Measurements from ENCODE around the gene OR8B4. TPM values are rescaled to one million over a fixed set of nuclear protein-coding genes. Genes with fewer than 3 reads are reported as not detected.
"Not testable (repeated sequence)": the region's sequence is repeated elsewhere in the genome, so short reads cannot be mapped to it uniquely, and the experiment has no call there.

Gene OR8B4
- total RNA-seq, 1 donor from 2014 or later: not detected

- DNase-seq (ENCODE audit: low read depth, low spot score): no peak
- Mint-ChIP-seq H3K4me3 (no peak overlapping the region), H3K27ac (ENCODE audit: unreplicated experiment) (no peak overlapping the region), H3K4me1 (no peaks in the 10 kb centered on the region), H3K9me3 (no peaks in the 10 kb centered on the region), H3K27me3 (ENCODE audit: low read depth) (no peaks in the 10 kb centered on the region), H3K36me3 (ENCODE audit: low read depth) (no peaks in the 10 kb centered on the region)
- TF ChIP-seq CTCF (conservative IDR thresholded peaks at IDR 0.05): no peak
Observed at GRCh38 chr11:124394408-124394807, 30.3 kb downstream of the OR8B4 start.

GRCh38 chr11:124384399-124384798 lies 40.3 kb downstream of the OR8B4 start, which contains the start of gene OR8B2:
OR8B2 (minus strand) TSS chr11:124384499; CDS start chr11:124383343, 1,156 bp downstream.
- H3K4me3 Mint-ChIP-seq: no peak within 1 kb of the TSS
- H3K27me3 Mint-ChIP-seq (ENCODE audit: low read depth): no peaks in the 10 kb centered on the region
- no peak within 1 kb of the TSS for H3K27ac Mint-ChIP-seq (ENCODE audit: unreplicated experiment)
- H3K36me3 Mint-ChIP-seq (ENCODE audit: low read depth): no peaks in the 10 kb centered on the region
- no peak for DNase-seq (ENCODE audit: low read depth, low spot score)
- no peaks in the 10 kb centered on the region for H3K9me3 Mint-ChIP-seq
- TF ChIP-seq CTCF (conservative IDR thresholded peaks at IDR 0.05): no peak
- no peaks in the 10 kb centered on the region for H3K4me1 Mint-ChIP-seq

- H3K36me3 Mint-ChIP-seq (ENCODE audit: low read depth): not testable (repeated sequence)
Observed at GRCh38 chr11:124382857-124383256, 41.8 kb downstream of the OR8B4 start.

GRCh38 chr11:124380585-124380984 lies 44.1 kb downstream of the OR8B4 start:
- Mint-ChIP-seq H3K4me3 (no peak overlapping the region), H3K27ac (ENCODE audit: unreplicated experiment) (no peak overlapping the region), H3K4me1 (no peaks in the 10 kb centered on the region), H3K9me3 (no peaks in the 10 kb centered on the region), H3K36me3 (ENCODE audit: low read depth) (no peaks in the 10 kb centered on the region), H3K27me3 (ENCODE audit: low read depth) (no peaks in the 10 kb centered on the region)
- no peak for DNase-seq (ENCODE audit: low read depth, low spot score)
- no peak for TF ChIP-seq CTCF (conservative IDR thresholded peaks at IDR 0.05)

More at GRCh38 chr11:124382857-124383256, 41.8 kb downstream of the OR8B4 start:
- not testable (repeated sequence) for H3K4me3 Mint-ChIP-seq; H3K27me3 Mint-ChIP-seq (ENCODE audit: low read depth); H3K27ac Mint-ChIP-seq (ENCODE audit: unreplicated experiment); DNase-seq (ENCODE audit: low read depth, low spot score); H3K9me3 Mint-ChIP-seq; H3K4me1 Mint-ChIP-seq

- no peak for DNase-seq (ENCODE audit: low read depth, low spot score)
- Mint-ChIP-seq H3K4me3 (no peak overlapping the region), H3K27me3 (ENCODE audit: low read depth) (no peaks in the 10 kb centered on the region), H3K36me3 (ENCODE audit: low read depth) (no peaks in the 10 kb centered on the region), H3K27ac (ENCODE audit: unreplicated experiment) (no peak overlapping the region), H3K4me1 (no peaks in the 10 kb centered on the region), H3K9me3 (peaks cover 2% of the 10 kb centered on the region)
- TF ChIP-seq CTCF (conservative IDR thresholded peaks at IDR 0.05): no peak
Observed at GRCh38 chr11:124376280-124376679, 48.4 kb downstream of the OR8B4 start.

Other genes with a start within 250 kb of the OR8B4 start
- gene OR10D3, start 241.5 kb downstream of the OR8B4 start, total RNA-seq: not detected in 2 replicates
- not detected in 2 replicates for gene OR8G1, start 183.8 kb downstream of the OR8B4 start, total RNA-seq
- gene OR8G5, start 168.5 kb downstream of the OR8B4 start, total RNA-seq: not detected in 2 replicates
- not detected in 2 replicates for gene OR8D1, start 110.9 kb downstream of the OR8B4 start, total RNA-seq
- gene OR8D2, start 104.7 kb downstream of the OR8B4 start, total RNA-seq: not detected in 2 replicates
- not detected in 2 replicates for gene OR8B2, start 40.4 kb downstream of the OR8B4 start, total RNA-seq
- not detected in 2 replicates for gene OR8B3, start 25.8 kb downstream of the OR8B4 start, total RNA-seq
- gene OR8B8, start 20.8 kb upstream of the OR8B4 start, total RNA-seq: not detected in 2 replicates
- not detected in 2 replicates for gene OR8B12, start 118.8 kb upstream of the OR8B4 start, total RNA-seq
- gene OR8A1, start 145.1 kb upstream of the OR8B4 start, total RNA-seq: not detected in 2 replicates
- gene PANX3, start 186.6 kb upstream of the OR8B4 start, total RNA-seq: not detected in 2 replicates
- 23.0 and 27.3 TPM in 2 replicates for gene TBRG1, start 198.0 kb upstream of the OR8B4 start, total RNA-seq
- 5.3 and 5.9 TPM in 2 replicates for gene SIAE, start 248.9 kb upstream of the OR8B4 start, total RNA-seq
- gene SPA17, start 249.0 kb upstream of the OR8B4 start, total RNA-seq: 18.2 and 19.1 TPM in 2 replicates